Activated T-cell treated with anti-CD3 and anti-CD28 coated beads, Interleukin-2, amount 50 U/mL, for 4 hours (primary cell): ENCODE data around the gene LMF1. TPM values are rescaled to one million over a fixed set of nuclear protein-coding genes. Genes with fewer than 3 reads are reported as not detected.

ENCODE experiments used
- ATAC-seq, 2 donors: fragments of 200-7000 bp; cut with Tn5 transposase; one replicate each; pipeline ENCODE4 v1.10.0; 2021
- DNase-seq: peaks from one replicate; pipeline ENCODE4 v3.0.0-alpha.2; 2020
- H3K27me3 Mint-ChIP-seq: one replicate; pipeline ENCODE4 v1.8.0; 2021; ENCODE audit warnings: low read depth, mixed read lengths
- H3K36me3 Mint-ChIP-seq: one replicate; pipeline ENCODE4 v1.8.0; 2022; ENCODE audit warnings: mixed read lengths; ENCODE audit not compliant: insufficient read depth
- H3K4me1 Mint-ChIP-seq: one replicate; pipeline ENCODE4 v1.8.0; 2021; ENCODE audit warnings: low read depth, mixed read lengths
- H3K4me3 Mint-ChIP-seq: one replicate; pipeline ENCODE4 v1.8.0; 2021; ENCODE audit warnings: mild to moderate bottlenecking, moderate library complexity, mixed read lengths
- H3K9me3 Mint-ChIP-seq: one replicate; pipeline ENCODE4 v1.8.0; 2021; ENCODE audit warnings: mixed read lengths
- total RNA-seq, 3 donors: library from RNA; stranded (reverse); gene quantifications; one replicate each; pipeline ENCODE4 v1.2.1, GENCODE V29; 2021

LMF1 gene
- total RNA-seq, 3 donors from 2014 or later = 7.7 to 9.9 (median 9.3) TPM

DNA sequence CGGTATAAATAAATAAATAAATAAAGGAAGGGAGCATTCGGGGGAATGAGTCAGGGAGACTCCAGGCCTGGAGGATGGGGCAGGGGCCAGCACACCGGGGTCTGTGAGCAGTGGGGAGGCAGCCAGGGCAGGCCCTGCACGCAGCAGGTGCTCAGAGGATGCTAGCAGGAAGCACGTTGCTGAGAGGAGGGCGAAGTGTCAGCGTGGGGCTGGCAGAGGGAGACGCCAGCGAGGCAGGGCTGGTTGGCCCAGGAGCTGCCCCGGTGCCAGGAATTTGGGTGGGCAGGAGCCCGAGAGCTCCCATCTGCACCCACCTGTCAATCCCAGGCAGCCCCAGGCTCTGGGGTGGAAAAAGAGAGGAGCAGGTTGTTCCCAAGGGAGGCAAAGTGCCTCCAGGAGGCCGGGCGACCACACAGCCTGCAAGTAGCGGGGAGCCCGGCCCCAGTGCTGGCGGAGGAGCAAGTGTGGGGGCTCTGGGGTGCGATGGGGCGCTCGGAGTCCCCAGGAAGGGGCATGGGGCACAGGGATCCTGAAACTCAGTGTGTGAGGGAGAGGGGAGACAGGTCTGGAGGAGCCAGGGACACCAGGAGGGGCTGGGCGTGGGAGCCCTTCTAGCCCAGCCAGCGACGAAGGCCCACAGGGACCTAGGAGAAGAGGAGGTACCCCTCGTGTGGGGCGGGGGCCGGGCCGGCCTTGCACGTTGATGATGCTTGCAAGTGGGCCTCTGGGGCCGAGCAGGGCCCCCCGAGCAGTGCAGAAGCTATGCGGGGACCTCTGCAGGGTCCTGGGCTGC is 38.8 kb upstream of the LMF1 start:
- ATAC-seq = no peak
- Mint-ChIP-seq H3K4me1 (peaks cover 20% of the 10 kb centered on the region), H3K4me3 (no peak overlapping the region), H3K36me3 (no peaks in the 10 kb centered on the region), H3K27me3 (peaks cover 2% of the 10 kb centered on the region), H3K9me3 (no peaks in the 10 kb centered on the region)
- no peak for DNase-seq

DNA sequence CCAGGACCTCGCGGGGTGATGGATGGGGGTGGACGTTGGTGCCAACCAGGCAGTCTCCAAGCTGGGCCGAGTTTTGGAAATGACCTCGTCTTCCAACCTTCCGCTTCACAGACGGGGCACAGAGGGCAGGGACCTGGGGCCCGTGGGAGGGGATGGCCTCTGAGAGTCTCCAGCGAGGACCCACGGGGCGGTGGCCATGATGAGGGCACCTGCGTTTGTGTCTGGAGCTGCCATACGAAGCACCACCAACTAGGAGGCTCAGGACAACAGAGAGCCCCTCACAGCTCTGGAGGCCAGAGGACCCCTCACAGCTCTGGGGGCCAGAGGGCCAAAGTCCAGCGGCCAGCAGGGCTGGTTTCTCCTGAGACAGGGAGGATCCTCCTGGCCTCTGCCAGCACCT is 37.3 kb upstream of the LMF1 start:
- H3K4me1 Mint-ChIP-seq = peaks cover 32% of the 10 kb centered on the region
- no peak overlapping the region for H3K4me3 Mint-ChIP-seq

DNA sequence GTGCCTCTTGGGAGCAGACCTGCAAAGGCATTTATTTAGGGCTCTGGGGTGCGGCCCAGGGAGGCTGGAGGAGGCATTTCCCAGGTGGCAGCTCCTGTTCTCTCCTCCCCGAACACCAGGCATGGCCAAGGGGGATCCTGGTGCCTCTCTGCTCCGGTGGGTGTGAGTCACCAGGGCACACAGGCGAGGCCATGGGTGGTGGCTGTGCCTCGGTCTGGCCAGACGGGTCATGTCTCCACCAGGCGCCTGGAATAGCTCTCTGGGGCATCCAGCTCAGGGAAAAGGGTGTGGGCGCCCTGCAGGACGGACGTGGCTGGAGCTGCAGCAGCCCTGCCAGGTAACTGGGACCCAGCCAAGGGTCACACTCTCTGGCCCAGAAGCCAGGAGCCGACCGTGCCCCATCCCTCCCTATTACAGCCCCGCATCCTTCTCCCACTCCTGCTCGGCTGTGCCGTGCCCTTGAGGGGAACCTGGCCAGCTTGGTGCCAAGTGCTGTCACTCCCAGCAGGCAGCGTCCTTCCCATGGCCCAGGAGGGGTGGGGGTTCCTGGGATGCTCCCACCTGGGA is 36.6 kb upstream of the LMF1 start:
- ATAC-seq (no peak), DNase-seq (no peak)
- Mint-ChIP-seq H3K4me1 (peaks cover 39% of the 10 kb centered on the region), H3K4me3 (no peak overlapping the region), H3K36me3 (no peaks in the 10 kb centered on the region), H3K9me3 (no peaks in the 10 kb centered on the region), H3K27me3 (peaks cover 2% of the 10 kb centered on the region)

More for the DNA sequence above, 37.3 kb upstream of the LMF1 start:
- DNase-seq (no peak), ATAC-seq (no peak)
- peaks cover 2% of the 10 kb centered on the region for H3K27me3 Mint-ChIP-seq
- no peaks in the 10 kb centered on the region for H3K36me3 Mint-ChIP-seq
- H3K9me3 Mint-ChIP-seq = no peaks in the 10 kb centered on the region

DNA sequence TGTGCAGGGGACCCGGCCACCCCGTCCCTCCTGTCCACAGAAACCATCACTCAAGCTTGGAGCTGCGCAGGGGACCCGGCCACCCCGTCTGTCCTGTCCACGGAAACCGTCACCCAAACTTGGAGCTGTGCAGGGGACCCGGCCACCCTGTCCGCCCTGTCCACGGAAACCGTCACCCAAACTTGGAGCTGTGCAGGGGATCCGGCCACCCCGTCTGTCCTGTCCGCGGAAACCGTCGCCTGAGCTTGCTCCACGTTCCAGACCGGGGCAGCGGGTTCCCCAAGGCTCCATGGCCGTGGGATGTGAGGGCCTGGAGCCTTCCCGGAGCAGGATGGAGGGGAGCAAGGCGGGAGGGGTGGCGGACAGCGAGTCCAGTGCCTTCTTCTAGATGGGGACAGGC is 36.0 kb upstream of the LMF1 start:
- no peak overlapping the region for H3K4me3 Mint-ChIP-seq
- ATAC-seq = no peak
- H3K27me3 Mint-ChIP-seq = peaks cover 2% of the 10 kb centered on the region
- H3K9me3 Mint-ChIP-seq = no peaks in the 10 kb centered on the region
- H3K36me3 Mint-ChIP-seq = no peaks in the 10 kb centered on the region
- peaks cover 43% of the 10 kb centered on the region for H3K4me1 Mint-ChIP-seq
- no peak for DNase-seq

DNA sequence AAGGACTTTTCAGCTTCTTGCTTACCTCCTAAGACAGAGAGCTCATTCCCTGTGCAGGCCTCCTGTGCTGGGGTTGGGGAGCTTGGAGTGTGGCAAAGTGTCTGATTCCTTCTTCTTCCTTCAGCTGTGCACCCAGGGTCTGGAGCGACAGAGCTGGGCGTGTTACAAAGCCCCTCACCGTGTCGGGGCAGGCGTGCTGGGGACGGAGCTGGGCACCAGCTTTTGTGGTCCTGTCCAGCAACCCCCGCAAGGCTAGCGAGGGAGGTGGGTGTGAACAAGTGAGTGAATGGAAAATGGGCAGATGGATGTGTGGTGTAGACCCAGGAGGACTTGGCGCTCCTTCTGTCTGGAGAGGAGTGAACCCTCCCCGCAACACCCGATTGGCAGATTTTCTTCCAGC is 34.5 kb upstream of the LMF1 start:
- Mint-ChIP-seq H3K4me1 (peaks cover 48% of the 10 kb centered on the region), H3K36me3 (no peaks in the 10 kb centered on the region), H3K27me3 (peaks cover 2% of the 10 kb centered on the region), H3K4me3 (no peak overlapping the region), H3K9me3 (no peaks in the 10 kb centered on the region)
- ATAC-seq (no peak), DNase-seq (no peak)

DNA sequence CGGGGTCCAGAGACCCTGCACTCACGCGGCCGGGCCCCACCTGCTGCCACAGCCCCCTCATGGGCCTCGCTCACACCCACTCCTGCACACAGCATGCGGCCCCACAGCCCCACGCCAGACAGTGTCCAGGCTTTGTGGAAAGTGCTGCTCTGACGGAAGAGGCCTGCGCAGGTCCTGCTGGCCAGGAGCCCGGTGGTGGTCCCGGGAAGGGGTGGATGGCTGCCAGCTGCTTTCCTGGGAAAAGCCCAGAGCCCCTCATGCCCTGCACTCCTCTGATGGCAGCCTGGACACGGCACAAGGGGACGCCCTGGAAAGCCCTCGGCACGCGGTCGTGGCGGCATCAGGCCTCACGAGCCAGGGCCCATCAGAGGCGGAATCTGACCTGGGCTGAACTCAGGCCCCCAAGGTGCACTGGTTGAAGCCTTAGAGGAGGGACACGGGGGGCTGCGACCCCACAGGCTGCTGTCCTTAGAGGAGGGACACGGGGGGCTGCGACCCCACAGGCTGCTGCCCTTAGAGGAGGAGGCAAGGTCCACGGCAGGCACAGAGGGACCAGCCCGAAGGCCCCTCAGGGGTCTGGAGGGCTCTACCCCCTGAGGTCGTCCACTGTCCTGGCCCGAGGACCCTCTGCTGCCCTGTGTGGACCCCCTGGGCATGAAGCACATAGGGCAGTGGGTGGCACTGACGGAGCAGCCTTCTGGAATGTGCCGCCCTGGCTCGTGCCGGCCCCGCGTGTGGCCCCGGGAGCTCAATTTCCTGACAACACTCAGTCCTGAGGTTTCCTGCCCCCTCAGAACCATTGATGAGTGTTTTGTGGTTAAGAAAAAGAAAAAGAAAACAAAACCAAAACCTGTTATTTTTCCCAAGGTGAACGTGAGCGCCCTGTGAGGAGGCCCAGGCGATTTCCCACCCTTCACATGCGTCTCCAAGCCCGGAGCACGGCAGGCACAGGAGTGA is 32.9 kb upstream of the LMF1 start:
- H3K4me1 Mint-ChIP-seq = peaks cover 50% of the 10 kb centered on the region
- ATAC-seq = peak; percentile 72 to 77
- DNase-seq = peak; percentile 36
- peak overlapping the region; percentile 66 for H3K4me3 Mint-ChIP-seq
- H3K27me3 Mint-ChIP-seq = peaks cover 2% of the 10 kb centered on the region
- no peaks in the 10 kb centered on the region for H3K9me3 Mint-ChIP-seq
- H3K36me3 Mint-ChIP-seq = no peaks in the 10 kb centered on the region

DNA sequence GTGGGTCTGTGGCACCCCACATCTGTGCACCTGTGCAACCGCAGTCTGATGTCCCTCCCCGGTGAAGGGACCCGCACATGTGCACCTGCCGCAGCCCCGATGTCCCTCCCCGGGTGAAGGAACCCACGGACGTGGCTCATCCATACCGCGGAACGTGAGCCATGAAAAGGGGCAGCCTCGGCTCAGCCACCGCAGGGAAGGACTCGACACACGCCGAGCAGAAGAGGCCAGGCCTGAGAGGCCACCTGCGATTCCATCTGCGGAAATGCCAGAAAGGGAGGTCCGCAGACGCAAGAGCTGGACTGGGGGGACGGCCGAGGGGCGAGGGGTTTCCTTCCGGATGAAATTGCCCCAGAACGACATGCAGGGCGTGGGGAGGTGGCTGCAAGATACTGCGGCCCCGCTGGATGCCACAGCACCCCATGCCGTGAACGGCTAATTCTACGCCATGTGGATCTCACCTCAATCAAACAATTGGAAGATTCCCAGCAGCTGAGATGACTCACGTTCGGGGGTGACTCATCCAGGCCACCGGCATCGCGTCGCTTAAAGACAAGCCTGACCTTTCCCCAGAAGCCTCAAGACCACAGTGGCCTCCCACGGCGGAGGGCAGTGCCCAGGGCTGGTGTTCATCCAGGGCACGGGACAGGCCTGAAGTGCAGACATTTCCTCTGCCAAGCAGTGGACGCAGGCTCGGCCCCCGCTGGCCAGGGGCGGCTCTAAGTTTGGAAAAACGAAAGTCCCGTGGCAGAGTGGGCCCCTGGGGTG is 31.8 kb upstream of the LMF1 start:
- ATAC-seq (peak; percentile 53 to 66), DNase-seq (peak; percentile 87)
- peak overlapping the region; percentile 26 for H3K4me3 Mint-ChIP-seq
- H3K9me3 Mint-ChIP-seq = no peaks in the 10 kb centered on the region
- no peaks in the 10 kb centered on the region for H3K36me3 Mint-ChIP-seq
- no peaks in the 10 kb centered on the region for H3K27me3 Mint-ChIP-seq
- peaks cover 57% of the 10 kb centered on the region for H3K4me1 Mint-ChIP-seq

DNA sequence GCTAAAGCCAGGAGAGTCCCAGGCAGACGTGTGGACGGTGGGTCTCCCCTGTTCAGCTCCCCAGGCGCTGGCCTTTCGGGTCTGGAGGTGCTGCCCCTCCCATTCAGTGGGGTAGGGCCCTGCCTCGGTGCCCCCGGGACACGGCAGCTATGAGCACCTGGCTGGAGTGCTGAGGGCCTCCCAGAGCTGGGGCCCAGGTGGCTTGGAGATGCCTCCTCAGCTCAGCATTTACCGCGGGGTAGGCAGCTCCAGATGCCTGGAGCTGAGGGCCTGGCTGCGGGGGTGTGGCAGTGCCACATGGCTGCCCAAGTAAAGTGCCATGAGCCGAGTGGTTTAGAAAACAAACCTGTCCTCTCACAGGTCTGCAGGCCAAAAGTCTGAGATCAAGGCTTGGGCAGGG is 30.3 kb upstream of the LMF1 start:
- Mint-ChIP-seq H3K4me3 (no peak overlapping the region), H3K9me3 (no peaks in the 10 kb centered on the region), H3K36me3 (no peaks in the 10 kb centered on the region), H3K27me3 (no peaks in the 10 kb centered on the region), H3K4me1 (peaks cover 69% of the 10 kb centered on the region)
- DNase-seq (no peak), ATAC-seq (no peak)

DNA sequence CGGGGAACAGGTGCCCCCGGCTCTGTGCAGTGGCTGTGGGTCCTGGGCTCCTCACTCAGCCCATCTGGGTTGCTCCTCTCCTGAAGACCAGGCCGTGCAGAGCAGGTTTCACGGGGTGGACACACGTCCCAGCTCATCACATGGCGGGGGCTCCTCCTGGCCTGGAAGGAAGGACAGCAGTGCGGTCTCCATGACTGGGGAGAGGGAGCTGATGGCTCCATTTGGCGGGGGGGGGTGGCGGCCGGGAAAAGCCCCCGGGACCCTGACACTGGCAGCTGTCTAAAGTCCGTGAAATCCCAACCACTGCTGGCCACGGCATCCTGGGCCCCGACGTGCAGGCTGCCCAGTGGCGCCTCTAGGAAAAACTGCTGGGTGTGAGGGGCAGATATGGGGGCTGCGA is 29.8 kb upstream of the LMF1 start:
- DNase-seq = no peak
- peaks cover 69% of the 10 kb centered on the region for H3K4me1 Mint-ChIP-seq
- no peaks in the 10 kb centered on the region for H3K36me3 Mint-ChIP-seq
- H3K27me3 Mint-ChIP-seq = no peaks in the 10 kb centered on the region
- no peaks in the 10 kb centered on the region for H3K9me3 Mint-ChIP-seq
- no peak for ATAC-seq
- H3K4me3 Mint-ChIP-seq = no peak overlapping the region

DNA sequence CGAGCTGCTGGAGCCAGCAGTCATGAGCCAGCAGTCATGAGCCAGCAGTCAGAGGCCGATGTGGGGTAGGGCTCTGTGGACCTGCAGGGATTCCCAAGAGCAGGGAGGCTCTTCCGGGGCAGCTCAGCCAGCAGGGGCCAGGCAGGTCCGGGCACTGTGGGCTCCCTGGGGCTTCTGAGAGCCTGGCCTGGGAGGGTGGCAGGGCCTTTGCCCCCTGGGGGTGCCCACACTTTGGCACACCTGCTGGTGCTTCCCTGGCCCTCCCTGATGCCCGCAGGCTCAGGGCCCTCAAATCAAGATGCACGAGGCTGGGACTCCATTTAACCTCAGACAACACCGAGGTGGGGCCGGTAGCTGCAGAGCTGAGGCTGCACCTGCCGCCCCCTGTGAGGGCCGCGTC is 28.9 kb upstream of the LMF1 start:
- Mint-ChIP-seq H3K4me3 (no peak overlapping the region), H3K36me3 (no peaks in the 10 kb centered on the region), H3K27me3 (no peaks in the 10 kb centered on the region), H3K4me1 (peaks cover 72% of the 10 kb centered on the region), H3K9me3 (no peaks in the 10 kb centered on the region)
- no peak for DNase-seq
- no peak for ATAC-seq

DNA sequence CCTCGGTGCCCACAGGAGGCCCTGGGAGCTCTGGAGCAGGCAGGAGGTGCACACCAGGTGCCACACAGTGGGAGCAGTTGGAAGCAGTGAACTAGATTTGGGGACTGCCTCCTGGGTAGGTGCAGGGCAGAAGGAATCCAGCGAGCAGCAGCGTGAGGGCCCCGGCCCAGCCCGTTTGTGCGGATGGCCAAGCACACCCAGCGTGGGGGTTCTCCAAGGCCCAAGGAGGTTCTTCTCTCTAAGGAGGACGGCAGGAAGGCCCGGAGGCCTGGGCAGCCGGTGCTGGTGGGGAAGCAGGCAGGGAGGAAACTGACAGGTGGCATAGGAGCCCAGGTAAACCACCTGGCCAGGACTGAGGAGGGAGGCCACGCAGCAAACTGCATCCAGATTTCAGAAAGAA is 27.8 kb upstream of the LMF1 start:
- Mint-ChIP-seq H3K36me3 (no peaks in the 10 kb centered on the region), H3K9me3 (no peaks in the 10 kb centered on the region), H3K4me1 (peaks cover 65% of the 10 kb centered on the region), H3K4me3 (peak overlapping the region; percentile 6), H3K27me3 (no peaks in the 10 kb centered on the region)
- DNase-seq = no peak
- no peak for ATAC-seq

DNA sequence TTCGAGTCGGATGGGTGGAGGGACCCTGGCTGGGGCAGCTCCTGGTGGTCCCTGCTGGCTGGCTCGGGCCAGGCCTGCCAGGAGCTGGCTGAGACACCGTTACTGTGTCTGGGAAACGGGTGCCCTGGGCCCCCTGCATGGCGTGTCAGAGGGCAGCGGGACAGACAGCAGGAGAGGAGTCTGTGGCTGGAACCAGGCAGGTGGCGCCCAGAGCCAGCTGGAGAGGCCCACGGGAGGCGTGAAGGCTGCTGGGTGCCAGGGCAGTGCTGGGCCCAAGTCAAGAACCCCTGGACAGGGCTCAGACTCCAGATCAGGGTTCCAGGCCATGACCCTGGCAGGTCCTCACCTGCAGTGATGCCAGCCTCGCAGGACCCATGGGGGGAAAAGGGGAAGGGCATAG is 27.4 kb upstream of the LMF1 start:
- no peaks in the 10 kb centered on the region for H3K9me3 Mint-ChIP-seq
- H3K27me3 Mint-ChIP-seq = no peaks in the 10 kb centered on the region
- peak; percentile 6 to 8 for ATAC-seq
- no peak for DNase-seq
- H3K36me3 Mint-ChIP-seq = no peaks in the 10 kb centered on the region
- peak overlapping the region; percentile 76 for H3K4me3 Mint-ChIP-seq
- H3K4me1 Mint-ChIP-seq = peaks cover 63% of the 10 kb centered on the region

DNA sequence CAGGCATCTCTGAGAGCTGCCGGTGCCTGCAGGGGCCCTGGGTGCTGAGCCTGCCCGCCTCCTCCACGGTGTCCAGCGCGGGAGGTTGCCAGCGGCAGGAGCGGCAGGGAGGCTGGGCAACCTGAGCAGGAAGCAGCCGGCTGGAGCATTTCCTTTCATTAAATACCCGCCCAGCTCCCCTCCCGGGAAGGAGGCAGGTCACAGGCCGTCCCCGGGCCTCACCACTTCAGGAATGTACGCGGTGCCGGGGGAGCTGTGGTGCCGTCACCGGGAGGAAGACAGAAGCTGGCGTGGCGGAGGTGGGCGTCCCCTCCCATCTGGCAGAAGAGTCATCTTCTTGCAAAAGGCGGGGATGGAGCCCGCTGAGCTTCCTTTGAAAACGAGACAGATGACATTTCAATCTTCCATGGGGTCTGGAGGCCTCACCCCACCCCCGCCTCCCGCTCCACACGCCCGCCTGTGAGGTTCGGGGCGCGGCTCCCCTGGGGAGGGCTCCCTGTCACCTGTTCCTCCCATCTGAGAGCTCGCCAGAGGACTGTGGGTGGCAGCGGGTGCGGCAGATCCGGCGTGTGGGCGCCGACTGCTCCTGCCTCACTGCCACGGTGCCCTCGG is 26.8 kb upstream of the LMF1 start:
- Mint-ChIP-seq H3K27me3 (no peaks in the 10 kb centered on the region), H3K4me3 (peak overlapping the region; percentile 76), H3K4me1 (peaks cover 57% of the 10 kb centered on the region), H3K36me3 (no peaks in the 10 kb centered on the region), H3K9me3 (no peaks in the 10 kb centered on the region)
- ATAC-seq (peak; percentile 61 to 64), DNase-seq (peak; percentile 81)
